K562 (cell line): ENCODE results near the gene MKLN1. TPM values are rescaled to one million over a fixed set of nuclear protein-coding genes. Genes with fewer than 3 reads are reported as not detected.

Source experiments
- ATF6 ChIP-seq: sonication (generic); formaldehyde crosslinking; IDR thresholded peaks from 2 replicates; pipeline ENCODE4 v1.4.0; 2020; ENCODE audit warnings: mild to moderate bottlenecking, missing genetic modification reagents
- CTCF ChIP-seq, 3 experiments: IDR thresholded peaks in 2 of 3; conservative IDR thresholded peaks in 1 of 3; 2 replicates each; pipeline ENCODE4 v1.5.1; 2011 to 2012; ENCODE audit warnings: low read length in 3 of 3, mild to moderate bottlenecking in 3 of 3, control low read depth in 2 of 3, improper control_type of control experiment in 1 of 3, inconsistent platforms in 1 of 3, low read depth in 1 of 3, mixed read lengths in 1 of 3, moderate library complexity in 1 of 3; ENCODE audit not compliant: insufficient read depth in 2 of 3
- JUND ChIP-seq, 2 experiments: IDR thresholded peaks; 2 replicates in 1 of 2; 3 replicates in 1 of 2; pipeline ENCODE4 v1.6.1; 2011; ENCODE audit warnings: borderline replicate concordance in 2 of 2, low read depth in 2 of 2, low read length in 2 of 2, improper control_type of control experiment in 1 of 2, missing biosample characterization in 1 of 2, missing genetic modification characterization in 1 of 2, missing genetic modification reagents in 1 of 2
- MAFK ChIP-seq: IDR thresholded peaks from 2 replicates; pipeline ENCODE4 v1.6.1; 2011; ENCODE audit warnings: low read length, improper control_type of control experiment
- RAD51 ChIP-seq: fragments of 450-650 bp; IDR thresholded peaks from 2 replicates; pipeline ENCODE4 v1.7.1; 2016; ENCODE audit warnings: low read depth, mild to moderate bottlenecking, borderline replicate concordance
- polyA plus RNA-seq, 8 experiments: library from polyadenylated mRNA; depleted of rRNA in 4 of 8; stranded (reverse) in 5 of 8; unstranded in 3 of 8; fragments of >200 nt; fragmentation: Nextera tagmentation in 2 of 8; fragmentation: Illumina TruSeq in 1 of 8; extraction: Ambion mirVana in 2 of 8; extraction: Trizol in 1 of 8; gene quantifications; 2 replicates each; pipeline versions ENCODE4 v1.2.1 to v1.2.3, GENCODE V29; 2011 to 2014; ENCODE audit warnings: inconsistent platforms in 1 of 8, missing spikeins in 1 of 8
- total RNA-seq, 7 experiments: library from RNA; depleted of rRNA in 6 of 7; stranded (reverse); fragments of >200 nt in 6 of 7; fragmentation: Illumina TruSeq in 2 of 7; extraction: Trizol in 2 of 7; gene quantifications; 2 replicates each; pipeline versions ENCODE4 v1.2.1 to v1.2.3, GENCODE V29; 2011 to 2021; ENCODE audit warnings: low replicate concordance in 1 of 7
- TF ChIP-seq, protein P1 (sequence below), 2 experiments: fragments of 450-650 bp in 1 of 2; sonication (generic) in 1 of 2; formaldehyde crosslinking in 1 of 2; IDR thresholded peaks; 2 replicates each; pipeline versions ENCODE4 v1.7.1 to v1.9.0; 2016 to 2022; ENCODE audit warnings: inconsistent platforms in 1 of 2, mild to moderate bottlenecking in 1 of 2, missing genetic modification reagents in 1 of 2
- TF ChIP-seq, protein P2 (sequence below), 2 experiments: fragments of 200-800 bp in 1 of 2; sonication (Bioruptor generic) in 1 of 2; sonication (generic) in 1 of 2; formaldehyde crosslinking in 1 of 2; IDR thresholded peaks in 1 of 2; conservative IDR thresholded peaks in 1 of 2; 2 replicates each; pipeline versions ENCODE4 v1.5.0 to v1.6.1; 2016 to 2020; ENCODE audit warnings: missing compliant biosample characterization in 1 of 2, missing genetic modification characterization in 1 of 2, missing genetic modification reagents in 1 of 2
- TF ChIP-seq, protein P3 (sequence below): fragments of 450-650 bp; formaldehyde crosslinking; conservative IDR thresholded peaks from 2 replicates; pipeline ENCODE4 v1.4.0; 2022; ENCODE audit warnings: mild to moderate bottlenecking, missing genetic modification characterization

The MKLN1 gene
- total and polyA plus RNA-seq, 9 of the 15 experiments (the other 6 are each of a cell fraction or from before 2014, with no cell fraction given): 18.6 to 80.4 (median 56.0) TPM

GRCh38 chr7:131327049-131327625 is 539 bp upstream of the MKLN1 start (continued):
- TF ChIP-seq, protein P1, sequence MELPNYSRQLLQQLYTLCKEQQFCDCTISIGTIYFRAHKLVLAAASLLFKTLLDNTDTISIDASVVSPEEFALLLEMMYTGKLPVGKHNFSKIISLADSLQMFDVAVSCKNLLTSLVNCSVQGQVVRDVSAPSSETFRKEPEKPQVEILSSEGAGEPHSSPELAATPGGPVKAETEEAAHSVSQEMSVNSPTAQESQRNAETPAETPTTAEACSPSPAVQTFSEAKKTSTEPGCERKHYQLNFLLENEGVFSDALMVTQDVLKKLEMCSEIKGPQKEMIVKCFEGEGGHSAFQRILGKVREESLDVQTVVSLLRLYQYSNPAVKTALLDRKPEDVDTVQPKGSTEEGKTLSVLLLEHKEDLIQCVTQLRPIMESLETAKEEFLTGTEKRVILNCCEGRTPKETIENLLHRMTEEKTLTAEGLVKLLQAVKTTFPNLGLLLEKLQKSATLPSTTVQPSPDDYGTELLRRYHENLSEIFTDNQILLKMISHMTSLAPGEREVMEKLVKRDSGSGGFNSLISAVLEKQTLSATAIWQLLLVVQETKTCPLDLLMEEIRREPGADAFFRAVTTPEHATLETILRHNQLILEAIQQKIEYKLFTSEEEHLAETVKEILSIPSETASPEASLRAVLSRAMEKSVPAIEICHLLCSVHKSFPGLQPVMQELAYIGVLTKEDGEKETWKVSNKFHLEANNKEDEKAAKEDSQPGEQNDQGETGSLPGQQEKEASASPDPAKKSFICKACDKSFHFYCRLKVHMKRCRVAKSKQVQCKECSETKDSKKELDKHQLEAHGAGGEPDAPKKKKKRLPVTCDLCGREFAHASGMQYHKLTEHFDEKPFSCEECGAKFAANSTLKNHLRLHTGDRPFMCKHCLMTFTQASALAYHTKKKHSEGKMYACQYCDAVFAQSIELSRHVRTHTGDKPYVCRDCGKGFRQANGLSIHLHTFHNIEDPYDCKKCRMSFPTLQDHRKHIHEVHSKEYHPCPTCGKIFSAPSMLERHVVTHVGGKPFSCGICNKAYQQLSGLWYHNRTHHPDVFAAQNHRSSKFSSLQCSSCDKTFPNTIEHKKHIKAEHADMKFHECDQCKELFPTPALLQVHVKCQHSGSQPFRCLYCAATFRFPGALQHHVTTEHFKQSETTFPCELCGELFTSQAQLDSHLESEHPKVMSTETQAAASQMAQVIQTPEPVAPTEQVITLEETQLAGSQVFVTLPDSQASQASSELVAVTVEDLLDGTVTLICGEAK (IDR thresholded peaks at IDR 0.05): peak; percentile 72; the same call in 1 of the 2 replicates
- TF ChIP-seq, protein P1 (CRISPR knock-in tag; IDR thresholded peaks at IDR 0.05): no peak
- peak; percentile 28; the same call in 1 of the 2 replicates for TF ChIP-seq RAD51
- TF ChIP-seq ATF6: no peak
- no peak for TF ChIP-seq CTCF (IDR thresholded peaks at IDR 0.05 in 2 of 3, conservative IDR thresholded peaks at IDR 0.05 in 1 of 3; ENCODE audit: insufficient read depth in 2 of 3, low read depth in 1 of 3, low read length in 3 of 3)
- TF ChIP-seq MAFK: peak; percentile 16; the same call in 1 of the 2 replicates
- TF ChIP-seq, protein P2, sequence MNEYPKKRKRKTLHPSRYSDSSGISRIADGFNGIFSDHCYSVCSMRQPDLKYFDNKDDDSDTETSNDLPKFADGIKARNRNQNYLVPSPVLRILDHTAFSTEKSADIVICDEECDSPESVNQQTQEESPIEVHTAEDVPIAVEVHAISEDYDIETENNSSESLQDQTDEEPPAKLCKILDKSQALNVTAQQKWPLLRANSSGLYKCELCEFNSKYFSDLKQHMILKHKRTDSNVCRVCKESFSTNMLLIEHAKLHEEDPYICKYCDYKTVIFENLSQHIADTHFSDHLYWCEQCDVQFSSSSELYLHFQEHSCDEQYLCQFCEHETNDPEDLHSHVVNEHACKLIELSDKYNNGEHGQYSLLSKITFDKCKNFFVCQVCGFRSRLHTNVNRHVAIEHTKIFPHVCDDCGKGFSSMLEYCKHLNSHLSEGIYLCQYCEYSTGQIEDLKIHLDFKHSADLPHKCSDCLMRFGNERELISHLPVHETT (CRISPR knock-in tag; conservative IDR thresholded peaks at IDR 0.05 in 1 of 2, IDR thresholded peaks at IDR 0.05 in 1 of 2): no peak
- TF ChIP-seq, protein P3, sequence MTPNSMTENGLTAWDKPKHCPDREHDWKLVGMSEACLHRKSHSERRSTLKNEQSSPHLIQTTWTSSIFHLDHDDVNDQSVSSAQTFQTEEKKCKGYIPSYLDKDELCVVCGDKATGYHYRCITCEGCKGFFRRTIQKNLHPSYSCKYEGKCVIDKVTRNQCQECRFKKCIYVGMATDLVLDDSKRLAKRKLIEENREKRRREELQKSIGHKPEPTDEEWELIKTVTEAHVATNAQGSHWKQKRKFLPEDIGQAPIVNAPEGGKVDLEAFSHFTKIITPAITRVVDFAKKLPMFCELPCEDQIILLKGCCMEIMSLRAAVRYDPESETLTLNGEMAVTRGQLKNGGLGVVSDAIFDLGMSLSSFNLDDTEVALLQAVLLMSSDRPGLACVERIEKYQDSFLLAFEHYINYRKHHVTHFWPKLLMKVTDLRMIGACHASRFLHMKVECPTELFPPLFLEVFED (CRISPR knock-in tag): 0 out of 2 replicates have a peak, but pooled peaks have one; percentile 3
- TF ChIP-seq JUND (IDR thresholded peaks at IDR 0.05; ENCODE audit: borderline replicate concordance, low read depth, low read length): no peak
- TF ChIP-seq JUND (tag; IDR thresholded peaks at IDR 0.05; ENCODE audit: borderline replicate concordance, low read depth, low read length): no peak
